Thyroid gland (tissue), 4 donors: Measurements from ENCODE around the gene SDSL.

Source experiments
- POLR2A ChIP-seq, 2 donors: fragments of 450-650 bp; IDR thresholded peaks; one replicate each; pipeline ENCODE4 v1.6.1; 2017; ENCODE audit warnings: antibody characterized with exemption in 2 of 2, mild to moderate bottlenecking in 2 of 2, moderate library complexity in 1 of 2
- TF ChIP-seq, protein P1 (sequence below), 6 experiments: fragments of 200-600 bp in 3 of 6; fragments of 450-650 bp in 3 of 6; sonication (generic) in 3 of 6; IDR thresholded peaks; one replicate each; pipeline ENCODE4 v1.5.1; 2016 to 2019; ENCODE audit warnings: antibody characterized with exemption in 6 of 6, mild to moderate bottlenecking in 2 of 6, inconsistent platforms in 1 of 6, moderate library complexity in 1 of 6

- TF ChIP-seq, protein P1, sequence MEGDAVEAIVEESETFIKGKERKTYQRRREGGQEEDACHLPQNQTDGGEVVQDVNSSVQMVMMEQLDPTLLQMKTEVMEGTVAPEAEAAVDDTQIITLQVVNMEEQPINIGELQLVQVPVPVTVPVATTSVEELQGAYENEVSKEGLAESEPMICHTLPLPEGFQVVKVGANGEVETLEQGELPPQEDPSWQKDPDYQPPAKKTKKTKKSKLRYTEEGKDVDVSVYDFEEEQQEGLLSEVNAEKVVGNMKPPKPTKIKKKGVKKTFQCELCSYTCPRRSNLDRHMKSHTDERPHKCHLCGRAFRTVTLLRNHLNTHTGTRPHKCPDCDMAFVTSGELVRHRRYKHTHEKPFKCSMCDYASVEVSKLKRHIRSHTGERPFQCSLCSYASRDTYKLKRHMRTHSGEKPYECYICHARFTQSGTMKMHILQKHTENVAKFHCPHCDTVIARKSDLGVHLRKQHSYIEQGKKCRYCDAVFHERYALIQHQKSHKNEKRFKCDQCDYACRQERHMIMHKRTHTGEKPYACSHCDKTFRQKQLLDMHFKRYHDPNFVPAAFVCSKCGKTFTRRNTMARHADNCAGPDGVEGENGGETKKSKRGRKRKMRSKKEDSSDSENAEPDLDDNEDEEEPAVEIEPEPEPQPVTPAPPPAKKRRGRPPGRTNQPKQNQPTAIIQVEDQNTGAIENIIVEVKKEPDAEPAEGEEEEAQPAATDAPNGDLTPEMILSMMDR (IDR thresholded peaks at IDR 0.05): no peak
- TF ChIP-seq POLR2A (IDR thresholded peaks at IDR 0.05): no peak
Observed at GRCh38 chr12:113413488-113413939, 8.7 kb upstream of the SDSL start.
